ENCODE measurements around the gene MRPL23. TPM values are rescaled to one million over a fixed set of nuclear protein-coding genes. Genes with fewer than 3 reads are reported as not detected.

MRPL23 gene
- total and polyA plus RNA-seq, 2 of the 13 experiments (the other 11 are each of a cell fraction or from before 2014, with no cell fraction given): 67.8 to 123 TPM

DNA sequence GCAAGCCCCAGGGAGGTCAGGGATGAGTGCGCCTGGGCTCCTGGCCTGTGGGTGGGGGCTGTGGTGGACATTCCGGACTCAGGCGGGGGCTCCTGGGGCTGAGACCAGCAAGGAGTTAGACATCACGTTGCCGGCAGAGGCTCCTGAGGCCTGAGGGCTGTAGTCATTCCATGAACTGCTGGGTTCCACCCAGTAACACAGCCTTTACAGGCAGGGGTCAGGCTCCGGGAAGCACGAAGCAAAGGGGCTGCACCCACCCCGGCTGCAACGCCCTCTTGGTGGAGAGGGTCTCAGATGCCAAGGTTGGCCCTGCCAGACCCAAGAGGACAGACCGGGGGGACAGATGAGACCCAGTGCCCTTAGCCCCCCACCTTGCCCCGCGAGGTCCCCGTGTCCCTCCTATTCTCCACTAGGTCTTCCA is 18.7 kb upstream of the MRPL23 start:
- H3K27me3 ChIP-seq (ENCODE audit: control insufficient read depth in 1 of 2, insufficient read depth in 2 of 2, low read length in 2 of 2): peaks cover 25 to 73% of the 10 kb centered on the region in 2 experiments
- no peaks in the 10 kb centered on the region for H3K4me1 ChIP-seq (ENCODE audit: insufficient read depth, low read length)
- H3K27ac ChIP-seq (ENCODE audit: extremely low read length, insufficient read depth, low read length): no peak overlapping the region
- peak; percentile 14; the same call in 2 of the 3 replicates for ATAC-seq
- H3K79me2 ChIP-seq (ENCODE audit: insufficient read depth, low read length): no peaks in the 10 kb centered on the region
- in situ Hi-C loops (cut with HindIII; ENCODE audit: extremely low pct_ligation_motif_present, low pct_unique_long_range_greater_than_20kb) (no loop called here), intact Hi-C loops (cut with micrococcal nuclease; ENCODE audit: unreplicated experiment) (no loop called here)
- no peak for DNase-seq (ENCODE audit: low spot score)
- H4K20me1 ChIP-seq (ENCODE audit: insufficient read depth, low read length): no peaks in the 10 kb centered on the region
- no peak overlapping the region for H3K9ac ChIP-seq (ENCODE audit: insufficient read depth, low read depth, low read length)
- CTCF ChIA-PET (ENCODE audit: low intra/inter-chr PET ratio, low total read pairs): no interaction called here
- H3K4me2 ChIP-seq (ENCODE audit: low read depth, low read length): no peak overlapping the region
- H3K36me3 ChIP-seq (replicated peaks in 1 of 2; ENCODE audit: control insufficient read depth in 1 of 2, insufficient read depth in 2 of 2, low read length in 2 of 2): no peaks in the 10 kb centered on the region
- POLR2A ChIA-PET: no interaction called here
- H2AFZ ChIP-seq (ENCODE audit: low read length): no peak overlapping the region
- TF ChIP-seq, protein P1, sequence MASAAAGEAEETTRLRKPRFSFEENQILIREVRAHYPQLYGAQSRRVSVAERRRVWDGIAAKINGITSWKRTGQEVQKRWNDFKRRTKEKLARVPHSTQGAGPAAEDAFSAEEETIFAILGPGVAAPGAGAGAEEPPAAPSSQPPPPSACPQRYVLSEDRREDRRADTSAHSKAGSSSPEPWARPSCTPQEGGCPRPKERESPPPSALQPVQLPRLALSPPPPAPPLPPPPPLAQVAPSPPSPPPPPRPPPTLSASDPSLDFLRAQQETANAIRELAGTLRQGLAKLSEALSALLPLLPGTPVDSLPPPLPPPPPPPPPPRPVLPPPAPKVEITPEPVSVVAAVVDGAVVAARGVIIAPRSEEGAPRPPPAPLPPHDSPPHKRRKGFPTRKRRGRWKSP (CRISPR knock-in tag; IDR thresholded peaks at IDR 0.05): no peak
- TF ChIP-seq, protein P2, sequence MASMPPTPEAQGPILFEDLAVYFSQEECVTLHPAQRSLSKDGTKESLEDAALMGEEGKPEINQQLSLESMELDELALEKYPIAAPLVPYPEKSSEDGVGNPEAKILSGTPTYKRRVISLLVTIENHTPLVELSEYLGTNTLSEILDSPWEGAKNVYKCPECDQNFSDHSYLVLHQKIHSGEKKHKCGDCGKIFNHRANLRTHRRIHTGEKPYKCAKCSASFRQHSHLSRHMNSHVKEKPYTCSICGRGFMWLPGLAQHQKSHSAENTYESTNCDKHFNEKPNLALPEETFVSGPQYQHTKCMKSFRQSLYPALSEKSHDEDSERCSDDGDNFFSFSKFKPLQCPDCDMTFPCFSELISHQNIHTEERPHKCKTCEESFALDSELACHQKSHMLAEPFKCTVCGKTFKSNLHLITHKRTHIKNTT (CRISPR knock-in tag; IDR thresholded peaks at IDR 0.05): no peak
- no peak overlapping the region for H3K4me3 ChIP-seq (replicated peaks in 1 of 3; ENCODE audit: insufficient read depth in 1 of 3, low read depth in 2 of 3, low read length in 3 of 3)
- BruUV-seq (replicated peaks): no TSS peak
- no peaks in the 10 kb centered on the region for H3K9me3 ChIP-seq (ENCODE audit: low read length)
- no peak for FAIRE-seq
- WGBS (ENCODE audit: low lambda C conversion rate): 50% methylated on average over 2 of the region's 13 CpGs

DNA sequence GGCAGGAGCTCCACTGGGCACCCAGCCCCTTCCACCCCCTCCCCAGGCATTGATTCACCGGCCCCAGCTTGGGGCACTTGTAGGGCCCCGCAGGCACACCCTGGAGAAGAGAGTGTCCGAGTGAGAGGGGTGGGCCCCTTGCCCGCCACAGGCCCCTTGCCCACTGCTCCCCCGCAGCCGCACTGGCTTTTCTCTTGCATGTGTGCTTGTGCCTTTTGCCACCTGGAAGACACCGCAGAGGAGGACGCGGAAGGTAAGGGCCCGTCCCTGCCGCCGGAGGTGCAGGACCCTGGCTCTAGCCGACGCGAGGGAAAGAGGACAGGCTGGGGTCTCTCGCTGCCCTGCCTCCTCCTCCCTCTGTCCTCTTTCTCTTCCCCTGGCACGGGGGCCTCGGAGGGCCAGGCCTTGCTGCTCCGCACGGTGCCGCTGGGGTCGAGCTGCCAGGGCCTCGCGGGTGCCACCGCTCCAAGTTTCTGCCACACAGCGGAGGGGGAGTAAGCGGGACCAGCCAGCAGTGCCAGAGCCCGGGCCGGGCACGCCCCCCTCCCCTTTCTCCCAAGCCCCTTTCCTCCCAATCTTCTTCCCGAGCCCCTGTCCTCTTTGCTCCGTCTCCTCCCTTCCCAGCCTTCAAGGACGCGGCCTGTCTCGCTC is 18.1 kb upstream of the MRPL23 start:
- Histone ChIP-seq H3K79me2 (ENCODE audit: insufficient read depth, low read length) (no peaks in the 10 kb centered on the region), H2AFZ (ENCODE audit: low read length) (no peak overlapping the region), H3K4me1 (ENCODE audit: insufficient read depth, low read length) (no peaks in the 10 kb centered on the region), H3K4me2 (ENCODE audit: low read depth, low read length) (no peak overlapping the region), H3K36me3 (replicated peaks in 1 of 2; ENCODE audit: control insufficient read depth in 1 of 2, insufficient read depth in 2 of 2, low read length in 2 of 2) (no peaks in the 10 kb centered on the region), H4K20me1 (ENCODE audit: insufficient read depth, low read length) (no peaks in the 10 kb centered on the region), H3K9ac (ENCODE audit: insufficient read depth, low read depth, low read length) (no peak overlapping the region), H3K4me3 (replicated peaks in 1 of 3; ENCODE audit: insufficient read depth in 1 of 3, low read depth in 2 of 3, low read length in 3 of 3) (no peak overlapping the region), H3K27ac (ENCODE audit: extremely low read length, insufficient read depth, low read length) (no peak overlapping the region), H3K27me3 (ENCODE audit: control insufficient read depth in 1 of 2, insufficient read depth in 2 of 2, low read length in 2 of 2) (peaks cover 25 to 73% of the 10 kb centered on the region in 2 experiments), H3K9me3 (ENCODE audit: low read length) (no peaks in the 10 kb centered on the region)
- BruUV-seq (replicated peaks): no TSS peak
- ATAC-seq: no peak
- ChIA-PET POLR2A (no interaction called here), CTCF (ENCODE audit: low intra/inter-chr PET ratio, low total read pairs) (no interaction called here)
- 63% methylated on average over 19 of the region's 35 CpGs for WGBS (ENCODE audit: low lambda C conversion rate)
- TF ChIP-seq, protein P3, sequence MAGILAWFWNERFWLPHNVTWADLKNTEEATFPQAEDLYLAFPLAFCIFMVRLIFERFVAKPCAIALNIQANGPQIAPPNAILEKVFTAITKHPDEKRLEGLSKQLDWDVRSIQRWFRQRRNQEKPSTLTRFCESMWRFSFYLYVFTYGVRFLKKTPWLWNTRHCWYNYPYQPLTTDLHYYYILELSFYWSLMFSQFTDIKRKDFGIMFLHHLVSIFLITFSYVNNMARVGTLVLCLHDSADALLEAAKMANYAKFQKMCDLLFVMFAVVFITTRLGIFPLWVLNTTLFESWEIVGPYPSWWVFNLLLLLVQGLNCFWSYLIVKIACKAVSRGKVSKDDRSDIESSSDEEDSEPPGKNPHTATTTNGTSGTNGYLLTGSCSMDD (CRISPR knock-in tag; IDR thresholded peaks at IDR 0.05): no peak
- TF ChIP-seq, protein P4, sequence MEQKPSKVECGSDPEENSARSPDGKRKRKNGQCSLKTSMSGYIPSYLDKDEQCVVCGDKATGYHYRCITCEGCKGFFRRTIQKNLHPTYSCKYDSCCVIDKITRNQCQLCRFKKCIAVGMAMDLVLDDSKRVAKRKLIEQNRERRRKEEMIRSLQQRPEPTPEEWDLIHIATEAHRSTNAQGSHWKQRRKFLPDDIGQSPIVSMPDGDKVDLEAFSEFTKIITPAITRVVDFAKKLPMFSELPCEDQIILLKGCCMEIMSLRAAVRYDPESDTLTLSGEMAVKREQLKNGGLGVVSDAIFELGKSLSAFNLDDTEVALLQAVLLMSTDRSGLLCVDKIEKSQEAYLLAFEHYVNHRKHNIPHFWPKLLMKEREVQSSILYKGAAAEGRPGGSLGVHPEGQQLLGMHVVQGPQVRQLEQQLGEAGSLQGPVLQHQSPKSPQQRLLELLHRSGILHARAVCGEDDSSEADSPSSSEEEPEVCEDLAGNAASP (CRISPR knock-in tag; IDR thresholded peaks at IDR 0.05; ENCODE audit: borderline replicate concordance): no peak
- TF ChIP-seq, protein P5, sequence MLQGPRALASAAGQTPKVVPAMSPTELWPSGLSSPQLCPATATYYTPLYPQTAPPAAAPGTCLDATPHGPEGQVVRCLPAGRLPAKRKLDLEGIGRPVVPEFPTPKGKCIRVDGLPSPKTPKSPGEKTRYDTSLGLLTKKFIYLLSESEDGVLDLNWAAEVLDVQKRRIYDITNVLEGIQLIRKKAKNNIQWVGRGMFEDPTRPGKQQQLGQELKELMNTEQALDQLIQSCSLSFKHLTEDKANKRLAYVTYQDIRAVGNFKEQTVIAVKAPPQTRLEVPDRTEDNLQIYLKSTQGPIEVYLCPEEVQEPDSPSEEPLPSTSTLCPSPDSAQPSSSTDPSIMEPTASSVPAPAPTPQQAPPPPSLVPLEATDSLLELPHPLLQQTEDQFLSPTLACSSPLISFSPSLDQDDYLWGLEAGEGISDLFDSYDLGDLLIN (CRISPR knock-in tag; IDR thresholded peaks at IDR 0.05; ENCODE audit: borderline replicate concordance): no peak
- TF ChIP-seq NFE2L2 (IDR thresholded peaks at IDR 0.05; ENCODE audit: low read length): no peak
- DNase-seq (ENCODE audit: low spot score): no peak
- FAIRE-seq: no peak
- intact Hi-C loops (cut with micrococcal nuclease; ENCODE audit: unreplicated experiment) (no loop called here), in situ Hi-C loops (cut with HindIII; ENCODE audit: extremely low pct_ligation_motif_present, low pct_unique_long_range_greater_than_20kb) (no loop called here)

Data from HepG2 (cell line).